KOPT-K1 (cell line): ENCODE data around the gene LCE3A.
"Not testable (repeated sequence)": the region's sequence is repeated elsewhere in the genome, so short reads cannot be mapped to it uniquely, and the experiment has no call there.

Experiments used
- H3K27ac ChIP-seq: fragments of 200-600 bp; sonication (generic); 2 replicates; pipeline ENCODE4 v1.5.1; 2016; ENCODE audit warnings: antibody characterized with exemption, mild to moderate bottlenecking, low read depth, low read length; ENCODE audit not compliant: poor library complexity, severe bottlenecking
- H3K36me3 ChIP-seq: fragments of 200-600 bp; sonication (generic); 2 replicates; pipeline ENCODE4 v1.5.1; 2017; ENCODE audit warnings: antibody characterized with exemption, mild to moderate bottlenecking, low read length, moderate library complexity; ENCODE audit not compliant: insufficient read depth
- H3K9me3 ChIP-seq: fragments of 200-600 bp; sonication (generic); 2 replicates; pipeline ENCODE4 v1.5.1; 2017; ENCODE audit warnings: antibody characterized with exemption, low read length, mild to moderate bottlenecking; ENCODE audit not compliant: insufficient read depth, poor library complexity, severe bottlenecking

LCE3A gene

GRCh38 chr1:152622803-152623202 lies at the start of gene LCE3A:
TSS of gene LCE3A (minus strand) at chr1:152623103. CDS start at chr1:152623103, 0 bp downstream.
- no peak within 1 kb of the TSS for H3K27ac ChIP-seq

GRCh38 chr1:152667648-152668047 lies 44.7 kb upstream of the LCE3A start:
- H3K9me3 ChIP-seq = no peaks in the 10 kb centered on the region
- no peaks in the 10 kb centered on the region for H3K36me3 ChIP-seq
- H3K27ac ChIP-seq = no peak overlapping the region

More at GRCh38 chr1:152622803-152623202, at the start of gene LCE3A:
- no peaks in the 10 kb centered on the region for H3K36me3 ChIP-seq
- peaks cover 19% of the 10 kb centered on the region for H3K9me3 ChIP-seq

- not testable (repeated sequence) for H3K9me3 ChIP-seq, H3K36me3 ChIP-seq, H3K27ac ChIP-seq
Measured at GRCh38 chr1:152666171-152666570, 43.3 kb upstream of the LCE3A start.

- Histone ChIP-seq H3K9me3 (no peaks in the 10 kb centered on the region), H3K27ac (no peak within 1 kb of the TSS), H3K36me3 (no peaks in the 10 kb centered on the region)
Measured at GRCh38 chr1:152663098-152663497, 40.2 kb upstream of the LCE3A start, which contains the start of gene LCE2D. TSS of gene LCE2D (plus strand) at chr1:152663380. CDS start at chr1:152664106, 726 bp downstream.

GRCh38 chr1:152658649-152659048 lies 35.7 kb upstream of the LCE3A start:
- no peak overlapping the region for H3K27ac ChIP-seq
- H3K9me3 ChIP-seq = no peaks in the 10 kb centered on the region
- H3K36me3 ChIP-seq = no peaks in the 10 kb centered on the region

- no peaks in the 10 kb centered on the region for H3K36me3 ChIP-seq
- H3K9me3 ChIP-seq = no peaks in the 10 kb centered on the region
- no peak overlapping the region for H3K27ac ChIP-seq
Measured at GRCh38 chr1:152657677-152658076, 34.8 kb upstream of the LCE3A start.

GRCh38 chr1:152656459-152656858 lies 33.6 kb upstream of the LCE3A start:
- no peak overlapping the region for H3K27ac ChIP-seq
- H3K9me3 ChIP-seq = no peaks in the 10 kb centered on the region
- no peaks in the 10 kb centered on the region for H3K36me3 ChIP-seq

- Histone ChIP-seq H3K36me3 (no peaks in the 10 kb centered on the region), H3K9me3 (no peaks in the 10 kb centered on the region), H3K27ac (no peak overlapping the region)
Measured at GRCh38 chr1:152654110-152654509, 31.2 kb upstream of the LCE3A start.

- Histone ChIP-seq H3K36me3 (no peaks in the 10 kb centered on the region), H3K9me3 (no peaks in the 10 kb centered on the region), H3K27ac (no peak overlapping the region)
Measured at GRCh38 chr1:152646656-152647055, 23.8 kb upstream of the LCE3A start.

GRCh38 chr1:152645146-152645545 lies 22.2 kb upstream of the LCE3A start:
- Histone ChIP-seq H3K36me3 (no peaks in the 10 kb centered on the region), H3K27ac (no peak overlapping the region), H3K9me3 (no peaks in the 10 kb centered on the region)

GRCh38 chr1:152643945-152644344 lies 21.0 kb upstream of the LCE3A start:
- H3K9me3 ChIP-seq = no peaks in the 10 kb centered on the region
- H3K27ac ChIP-seq = no peak overlapping the region
- H3K36me3 ChIP-seq = no peaks in the 10 kb centered on the region

GRCh38 chr1:152640351-152640750 lies 17.4 kb upstream of the LCE3A start:
- H3K9me3 ChIP-seq = no peaks in the 10 kb centered on the region
- H3K27ac ChIP-seq = no peak overlapping the region
- H3K36me3 ChIP-seq = no peaks in the 10 kb centered on the region

GRCh38 chr1:152630596-152630995 lies 7.7 kb upstream of the LCE3A start:
- H3K27ac ChIP-seq = no peak overlapping the region

GRCh38 chr1:152626744-152627143 lies 3.8 kb upstream of the LCE3A start:
- H3K9me3 ChIP-seq = no peaks in the 10 kb centered on the region
- H3K36me3 ChIP-seq = no peaks in the 10 kb centered on the region
- H3K27ac ChIP-seq = no peak overlapping the region

More at GRCh38 chr1:152630596-152630995, 7.7 kb upstream of the LCE3A start:
- Histone ChIP-seq H3K9me3 (no peaks in the 10 kb centered on the region), H3K36me3 (no peaks in the 10 kb centered on the region)

- no peaks in the 10 kb centered on the region for H3K36me3 ChIP-seq
- H3K27ac ChIP-seq = no peak overlapping the region
- H3K9me3 ChIP-seq = peaks cover 15% of the 10 kb centered on the region
Measured at GRCh38 chr1:152623203-152623844, 421 bp upstream of the LCE3A start.

GRCh38 chr1:152621993-152622392 lies 910 bp downstream of the LCE3A start:
- H3K9me3 ChIP-seq = peaks cover 20% of the 10 kb centered on the region
- H3K27ac ChIP-seq = no peak overlapping the region
- H3K36me3 ChIP-seq = no peaks in the 10 kb centered on the region
